K562 (cell line): Measurements from ENCODE around the gene FAM180B. TPM values are rescaled to one million over a fixed set of nuclear protein-coding genes. Genes with fewer than 3 reads are reported as not detected.
A peak's percentile ranks its signal among the peaks of the same experiment; 100 is the strongest.

Source experiments
- BRF1 ChIP-seq: IDR thresholded peaks from 3 replicates; pipeline ENCODE4 v1.6.1; 2011; ENCODE audit warnings: borderline replicate concordance, mild to moderate bottlenecking; ENCODE audit not compliant: insufficient read length; ENCODE audit errors: extremely low read depth
- CAMTA2 ChIP-seq: fragments of 250-450 bp; sonication (Bioruptor Pico); conservative IDR thresholded peaks from 2 replicates; pipeline ENCODE4 v1.5.1; 2022
- E2F6 ChIP-seq, 2 experiments: IDR thresholded peaks; 2 replicates each; pipeline ENCODE4 v1.6.1; 2011; ENCODE audit warnings: borderline replicate concordance in 1 of 2, control low read depth in 1 of 2, low read depth in 1 of 2, low read length in 1 of 2, mild to moderate bottlenecking in 1 of 2, mixed read lengths in 1 of 2, moderate library complexity in 1 of 2; ENCODE audit not compliant: insufficient read depth in 1 of 2, insufficient read length in 1 of 2, poor library complexity in 1 of 2, severe bottlenecking in 1 of 2; ENCODE audit errors: extremely low read depth in 1 of 2
- EWSR1 ChIP-seq: fragments of 450-650 bp; IDR thresholded peaks from 2 replicates; pipeline ENCODE4 v1.6.1; 2018; ENCODE audit warnings: borderline replicate concordance, mild to moderate bottlenecking, low read depth, moderate library complexity; ENCODE audit not compliant: partially characterized antibody
- FOXA3 ChIP-seq, 2 experiments: fragments of 450-650 bp in 1 of 2; sonication (generic) in 1 of 2; formaldehyde crosslinking; IDR thresholded peaks in 1 of 2; conservative IDR thresholded peaks in 1 of 2; 2 replicates each; pipeline versions ENCODE4 v1.4.0 to v1.8.0; 2020 to 2022; ENCODE audit warnings: mild to moderate bottlenecking in 2 of 2, missing genetic modification reagents in 1 of 2
- HDAC6 ChIP-seq: IDR thresholded peaks from 2 replicates; pipeline ENCODE4 v1.6.1; 2012; ENCODE audit warnings: low read depth, mild to moderate bottlenecking, control low read depth, inconsistent platforms, low read length, moderate library complexity
- IRF2 ChIP-seq: sonication (generic); formaldehyde crosslinking; IDR thresholded peaks from 2 replicates; pipeline ENCODE4 v1.8.1; 2022; ENCODE audit warnings: mild to moderate bottlenecking, missing genetic modification reagents
- MAFF ChIP-seq: IDR thresholded peaks from 2 replicates; pipeline ENCODE4 v1.6.1; 2012; ENCODE audit warnings: low read length, improper control_type of control experiment
- MCM2 ChIP-seq: fragments of 450-650 bp; IDR thresholded peaks from 2 replicates; pipeline ENCODE4 v1.6.1; 2017; ENCODE audit warnings: low read depth, mild to moderate bottlenecking
- MYBL2 ChIP-seq, 2 experiments: fragments of 450-650 bp in 1 of 2; sonication (generic) in 1 of 2; formaldehyde crosslinking in 1 of 2; IDR thresholded peaks; 2 replicates each; pipeline versions ENCODE4 v1.6.1 to v1.8.1; 2017 to 2022; ENCODE audit warnings: borderline replicate concordance in 1 of 2, inconsistent platforms in 1 of 2, low read depth in 1 of 2, mild to moderate bottlenecking in 1 of 2, missing genetic modification reagents in 1 of 2, moderate library complexity in 1 of 2
- NCOA1 ChIP-seq: fragments of 450-650 bp; IDR thresholded peaks from 2 replicates; pipeline ENCODE4 v1.6.1; 2016; ENCODE audit warnings: low read depth
- NCOA6 ChIP-seq: fragments of 450-650 bp; IDR thresholded peaks from 2 replicates; pipeline ENCODE4 v1.6.1; 2017; ENCODE audit warnings: mild to moderate bottlenecking
- PRPF4 ChIP-seq: fragments of 200-400 bp; formaldehyde crosslinking; IDR thresholded peaks from one replicate; pipeline ENCODE4 v1.6.1; 2017; ENCODE audit warnings: low read length, low read depth, mild to moderate bottlenecking; ENCODE audit not compliant: insufficient read depth, poor library complexity, severe bottlenecking
- RBM17 ChIP-seq: fragments of 200-400 bp; formaldehyde crosslinking; IDR thresholded peaks from 2 replicates; pipeline ENCODE4 v1.6.1; 2017; ENCODE audit warnings: low read depth, mild to moderate bottlenecking, low read length, borderline replicate concordance
- SMARCE1 ChIP-seq: fragments of 450-650 bp; IDR thresholded peaks from 2 replicates; pipeline ENCODE4 v1.7.1; 2016; ENCODE audit warnings: mild to moderate bottlenecking
- SNIP1 ChIP-seq: fragments of 450-650 bp; IDR thresholded peaks from 2 replicates; pipeline ENCODE4 v1.7.1; 2017; ENCODE audit warnings: low read depth, mild to moderate bottlenecking
- TAF7 ChIP-seq: fragments of 450-650 bp; IDR thresholded peaks from 2 replicates; pipeline ENCODE4 v1.6.1; 2016; ENCODE audit warnings: missing genetic modification characterization, missing compliant biosample characterization
- TCF3 ChIP-seq: sonication (generic); formaldehyde crosslinking; IDR thresholded peaks from 2 replicates; pipeline ENCODE4 v1.4.0; 2020; ENCODE audit warnings: mild to moderate bottlenecking, missing genetic modification reagents
- U2AF2 ChIP-seq: fragments of 200-400 bp; formaldehyde crosslinking; optimal IDR thresholded peaks from 2 replicates; pipeline ENCODE3; 2017; ENCODE audit warnings: low read depth, mild to moderate bottlenecking, low read length
- ZNF24 ChIP-seq: fragments of 450-650 bp; IDR thresholded peaks from 2 replicates; pipeline ENCODE4 v1.6.1; 2016
- ZNF408 ChIP-seq: fragments of 250-450 bp; sonication (Bioruptor Pico); IDR thresholded peaks from 2 replicates; pipeline ENCODE4 v1.4.0; 2020; ENCODE audit warnings: low read depth, mild to moderate bottlenecking, moderate library complexity
- ZNF76 ChIP-seq: fragments of 250-450 bp; sonication (Bioruptor Pico); IDR thresholded peaks from 2 replicates; pipeline ENCODE4 v1.4.0; 2020; ENCODE audit warnings: mild to moderate bottlenecking, moderate library complexity, borderline replicate concordance
- ZNF778 ChIP-seq: fragments of 450-650 bp; formaldehyde crosslinking; IDR thresholded peaks from 2 replicates; pipeline ENCODE4 v1.4.0; 2020; ENCODE audit warnings: mild to moderate bottlenecking, moderate library complexity
- polyA plus RNA-seq, 8 experiments: library from polyadenylated mRNA; depleted of rRNA in 4 of 8; stranded (reverse) in 5 of 8; unstranded in 3 of 8; fragments of >200 nt; fragmentation: Nextera tagmentation in 2 of 8; fragmentation: Illumina TruSeq in 1 of 8; extraction: Ambion mirVana in 2 of 8; extraction: Trizol in 1 of 8; gene quantifications; 2 replicates each; pipeline versions ENCODE4 v1.2.1 to v1.2.3, GENCODE V29; 2011 to 2014; ENCODE audit warnings: inconsistent platforms in 1 of 8, missing spikeins in 1 of 8
- total RNA-seq, 7 experiments: library from RNA; depleted of rRNA in 6 of 7; stranded (reverse); fragments of >200 nt in 6 of 7; fragmentation: Illumina TruSeq in 2 of 7; extraction: Trizol in 2 of 7; gene quantifications; 2 replicates each; pipeline versions ENCODE4 v1.2.1 to v1.2.3, GENCODE V29; 2011 to 2021; ENCODE audit warnings: low replicate concordance in 1 of 7
- TF ChIP-seq, protein P1 (sequence below): sonication (generic); formaldehyde crosslinking; IDR thresholded peaks from 2 replicates; pipeline ENCODE4 v1.8.1; 2023; ENCODE audit warnings: mild to moderate bottlenecking, missing genetic modification reagents
- TF ChIP-seq, protein P2 (sequence below): sonication (generic); formaldehyde crosslinking; IDR thresholded peaks from 2 replicates; pipeline ENCODE4 v1.9.0; 2022; ENCODE audit warnings: mild to moderate bottlenecking, missing genetic modification reagents

Gene FAM180B
- total and polyA plus RNA-seq, 9 of the 15 experiments (the other 6 are each of a cell fraction or from before 2014, with no cell fraction given) = 0.05 to 0.14 TPM; not detected in 7

DNA sequence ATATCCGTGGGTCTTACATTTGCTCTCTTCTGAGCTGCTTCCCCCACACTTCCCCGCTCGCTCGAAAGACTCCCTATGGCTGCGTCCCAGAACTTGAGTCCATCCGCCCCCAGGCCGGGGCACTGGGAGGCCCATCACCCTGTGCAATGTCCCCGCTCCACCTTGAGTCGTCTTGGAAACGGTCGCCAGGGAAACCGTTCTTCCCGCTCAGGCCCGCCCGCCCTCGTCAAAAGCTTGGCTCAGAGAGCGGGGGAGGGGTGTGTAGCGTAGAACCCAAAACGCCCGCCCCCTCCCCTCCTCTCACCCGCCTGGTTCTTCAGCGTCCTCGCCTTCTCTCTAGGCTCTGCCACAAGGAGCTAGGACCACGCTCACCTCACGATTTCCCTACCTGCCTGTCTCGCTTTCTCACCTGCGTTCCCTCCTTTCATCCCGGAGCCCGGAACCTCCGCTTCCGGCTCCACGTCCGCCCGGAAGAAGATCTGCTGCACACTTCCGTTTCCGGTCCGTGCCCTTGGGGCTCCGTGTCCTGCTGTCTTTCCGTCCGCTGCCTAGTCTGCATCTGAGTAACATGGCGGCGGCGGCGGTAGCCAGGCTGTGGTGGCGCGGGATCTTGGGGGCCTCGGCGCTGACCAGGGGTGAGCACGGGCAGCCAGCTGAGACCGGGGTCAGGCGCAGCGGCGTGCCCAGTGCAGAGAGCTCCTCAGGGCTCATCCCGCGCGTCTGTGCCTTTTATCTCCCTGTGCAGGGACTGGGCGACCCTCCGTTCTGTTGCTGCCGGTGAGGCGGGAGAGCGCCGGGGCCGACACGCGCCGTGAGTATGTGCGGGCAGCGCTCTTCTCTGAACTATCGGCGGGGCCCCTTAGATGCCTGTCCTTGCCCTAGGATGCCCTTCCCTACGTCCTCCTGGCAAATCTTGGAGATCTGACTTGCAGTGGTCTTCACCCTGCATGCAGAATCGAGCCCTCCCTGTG is 7.7 kb upstream of the FAM180B start, which contains the start of the genes KBTBD4 and NDUFS3 (continued):
- TF ChIP-seq ZNF76 (CRISPR knock-in tag) = no peak
- TF ChIP-seq ZNF24 = peak; percentile 66; the same call in 1 of the 2 replicates
- peak; percentile 20 to 27 for TF ChIP-seq E2F6 (IDR thresholded peaks at IDR 0.05; ENCODE audit: borderline replicate concordance in 1 of 2, extremely low read depth in 1 of 2, insufficient read depth in 1 of 2, insufficient read length in 1 of 2, low read depth in 1 of 2, low read length in 1 of 2, poor library complexity in 1 of 2, severe bottlenecking in 1 of 2)
- no peak for TF ChIP-seq CAMTA2 (CRISPR knock-in tag)
- no peak for TF ChIP-seq EWSR1
- TF ChIP-seq SMARCE1 = peak; percentile 71; the same call in 1 of the 2 replicates
- no peak for TF ChIP-seq ZNF408 (CRISPR knock-in tag)
- 0 out of 2 replicates have a peak, but pooled peaks have one; percentile 17 for TF ChIP-seq MYBL2 (IDR thresholded peaks at IDR 0.05; ENCODE audit: low read depth)
- no peak for TF ChIP-seq MYBL2 (CRISPR knock-in tag; IDR thresholded peaks at IDR 0.05; ENCODE audit: borderline replicate concordance)
- no peak for TF ChIP-seq U2AF2
- no peak for TF ChIP-seq RBM17
- no peak for TF ChIP-seq FOXA3 (CRISPR knock-in tag; conservative IDR thresholded peaks at IDR 0.05 in 1 of 2, IDR thresholded peaks at IDR 0.05 in 1 of 2)
- TF ChIP-seq IRF2 = no peak
- TF ChIP-seq PRPF4 = no peak
- TF ChIP-seq, protein P1, sequence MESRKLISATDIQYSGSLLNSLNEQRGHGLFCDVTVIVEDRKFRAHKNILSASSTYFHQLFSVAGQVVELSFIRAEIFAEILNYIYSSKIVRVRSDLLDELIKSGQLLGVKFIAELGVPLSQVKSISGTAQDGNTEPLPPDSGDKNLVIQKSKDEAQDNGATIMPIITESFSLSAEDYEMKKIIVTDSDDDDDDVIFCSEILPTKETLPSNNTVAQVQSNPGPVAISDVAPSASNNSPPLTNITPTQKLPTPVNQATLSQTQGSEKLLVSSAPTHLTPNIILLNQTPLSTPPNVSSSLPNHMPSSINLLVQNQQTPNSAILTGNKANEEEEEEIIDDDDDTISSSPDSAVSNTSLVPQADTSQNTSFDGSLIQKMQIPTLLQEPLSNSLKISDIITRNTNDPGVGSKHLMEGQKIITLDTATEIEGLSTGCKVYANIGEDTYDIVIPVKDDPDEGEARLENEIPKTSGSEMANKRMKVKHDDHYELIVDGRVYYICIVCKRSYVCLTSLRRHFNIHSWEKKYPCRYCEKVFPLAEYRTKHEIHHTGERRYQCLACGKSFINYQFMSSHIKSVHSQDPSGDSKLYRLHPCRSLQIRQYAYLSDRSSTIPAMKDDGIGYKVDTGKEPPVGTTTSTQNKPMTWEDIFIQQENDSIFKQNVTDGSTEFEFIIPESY = peak; percentile 81
- no peak for TF ChIP-seq MCM2
- no peak for TF ChIP-seq MAFF
- TF ChIP-seq TCF3 (CRISPR knock-in tag) = peak; percentile 39
- peak; percentile 100 for TF ChIP-seq NCOA1
- TF ChIP-seq ZNF778 = no peak
- no peak for TF ChIP-seq BRF1
- no peak for TF ChIP-seq SNIP1
- TF ChIP-seq TAF7 = peak; percentile 94
- TF ChIP-seq NCOA6 = peak; percentile 42; the same call in 1 of the 2 replicates
- TF ChIP-seq HDAC6 = no peak
- TF ChIP-seq, protein P2, sequence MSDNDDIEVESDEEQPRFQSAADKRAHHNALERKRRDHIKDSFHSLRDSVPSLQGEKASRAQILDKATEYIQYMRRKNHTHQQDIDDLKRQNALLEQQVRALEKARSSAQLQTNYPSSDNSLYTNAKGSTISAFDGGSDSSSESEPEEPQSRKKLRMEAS (CRISPR knock-in tag) = peak; percentile 64
